Endothelial cell of umbilical vein (primary cell): ENCODE data around the gene NEBL. TPM values are rescaled to one million over a fixed set of nuclear protein-coding genes. Genes with fewer than 3 reads are reported as not detected.

Experiments used
- BruUV-seq: library from RNA; stranded (reverse); fragments of 400-500 nt; replicated peaks from 2 replicates; lab custom pipeline; 2021; lab: Mats Ljungman, UMichigan
- CTCF ChIA-PET: fragments of 300-600, 350-600 bp; sonication (Branson Sonifier 250); formaldehyde crosslinking; loops from one replicate; lab custom pipeline; 2021; ENCODE audit warnings: antibody characterized with exemption, inconsistent platforms; lab: Charles Lee
- POLR2A ChIA-PET: fragments of 300-600, 350-600 bp; sonication (Branson Sonifier 250); formaldehyde crosslinking; loops from one replicate; lab custom pipeline; 2021; ENCODE audit warnings: antibody characterized with exemption, inconsistent platforms; lab: Charles Lee
- DNase-seq: peaks from one replicate; pipeline ENCODE4 v3.0.0-alpha.2; 2011; ENCODE audit warnings: low read depth, low spot score
- FAIRE-seq: peaks from 2 replicates; lab custom pipeline; 2011; peaks lifted over from hg19 to GRCh38; lab: Jason Lieb, UNC
- H2AFZ ChIP-seq: 2 replicates; pipeline ENCODE4 v1.6.0; 2012; ENCODE audit warnings: low read depth, low read length, control low read depth, inconsistent platforms
- H3K27ac ChIP-seq: 2 replicates; pipeline ENCODE4 v1.5.1; 2011; ENCODE audit warnings: low read depth, mild to moderate bottlenecking, control low read depth, low read length, moderate library complexity; ENCODE audit not compliant: insufficient read depth
- H3K27me3 ChIP-seq, 2 experiments: 2 replicates each; pipeline versions ENCODE4 v1.6.0 to v1.6.1; 2011; ENCODE audit warnings: low read length in 2 of 2, mixed read lengths in 1 of 2; ENCODE audit not compliant: control insufficient read depth in 2 of 2, insufficient read depth in 2 of 2
- H3K36me3 ChIP-seq, 2 experiments: 2 replicates in 1 of 2; 3 replicates in 1 of 2; pipeline ENCODE4 v1.5.1; 2011; ENCODE audit warnings: low read length in 2 of 2, mild to moderate bottlenecking in 1 of 2, moderate library complexity in 1 of 2; ENCODE audit not compliant: control insufficient read depth in 2 of 2, insufficient read depth in 2 of 2; ENCODE audit errors: extremely low read depth in 1 of 2
- H3K4me1 ChIP-seq: 3 replicates; pipeline ENCODE4 v1.5.1; 2011; ENCODE audit warnings: mild to moderate bottlenecking, low read length; ENCODE audit not compliant: control insufficient read depth, insufficient read depth; ENCODE audit errors: extremely low read depth
- H3K4me2 ChIP-seq: 2 replicates; pipeline ENCODE4 v1.6.1; 2011; ENCODE audit warnings: low read length, control low read depth, mixed read lengths; ENCODE audit not compliant: insufficient read depth
- H3K4me3 ChIP-seq, 3 experiments: fragments of 200-600 bp in 1 of 3; sonication (generic), shearing (Covaris generic) in 1 of 3; replicated peaks in 1 of 3; 2 replicates each; pipeline ENCODE4 v1.5.1; 2011 to 2016; ENCODE audit warnings: control low read depth in 3 of 3, low read length in 3 of 3, mild to moderate bottlenecking in 2 of 3, inconsistent platforms in 1 of 3, low read depth in 1 of 3, moderate library complexity in 1 of 3; ENCODE audit not compliant: insufficient read depth in 1 of 3
- H3K79me2 ChIP-seq: 2 replicates; pipeline ENCODE4 v1.6.0; 2012; ENCODE audit warnings: low read length, inconsistent platforms; ENCODE audit not compliant: control insufficient read depth, insufficient read depth
- H3K9ac ChIP-seq: replicated peaks from 2 replicates; pipeline ENCODE3; 2011; ENCODE audit warnings: low read length, control low read depth; ENCODE audit not compliant: insufficient read depth; ENCODE audit errors: extremely low read depth
- H3K9me1 ChIP-seq: replicated peaks from 3 replicates; pipeline ENCODE4 v1.6.0; 2011; ENCODE audit warnings: mild to moderate bottlenecking, low read length; ENCODE audit not compliant: control insufficient read depth, insufficient read depth; ENCODE audit errors: extremely low read depth
- H3K9me3 ChIP-seq: replicated peaks from 2 replicates; pipeline ENCODE4 v1.5.1; 2012; ENCODE audit warnings: low read length, inconsistent platforms; ENCODE audit not compliant: control insufficient read depth, insufficient read depth
- H4K20me1 ChIP-seq: replicated peaks from 2 replicates; pipeline ENCODE3; 2011; ENCODE audit warnings: mild to moderate bottlenecking, low read length; ENCODE audit not compliant: control insufficient read depth, insufficient read depth; ENCODE audit errors: extremely low read depth
- CTCF ChIP-seq, 2 donors: IDR thresholded peaks; 1 replicate in 1 of 2; 2 replicates in 1 of 2; pipeline ENCODE4 v1.5.1; 2011; ENCODE audit warnings: low read length in 2 of 2, mild to moderate bottlenecking in 2 of 2, moderate library complexity in 2 of 2, control low read depth in 1 of 2, inconsistent platforms in 1 of 2, low read depth in 1 of 2; ENCODE audit not compliant: insufficient read depth in 1 of 2; ENCODE audit errors: extremely low read depth in 1 of 2
- EZH2 ChIP-seq: IDR thresholded peaks from 2 replicates; pipeline ENCODE4 v1.6.1; 2012; ENCODE audit warnings: borderline replicate concordance, low read depth, mild to moderate bottlenecking, moderate library complexity, low read length, inconsistent platforms; ENCODE audit not compliant: severe bottlenecking
- FOS ChIP-seq: IDR thresholded peaks from 2 replicates; pipeline ENCODE4 v1.6.1; 2011; ENCODE audit warnings: mild to moderate bottlenecking, low read length, moderate library complexity, borderline replicate concordance; ENCODE audit not compliant: insufficient read depth
- GATA2 ChIP-seq: IDR thresholded peaks from 2 replicates; pipeline ENCODE4 v1.7.0; 2011; ENCODE audit warnings: low read depth, mild to moderate bottlenecking, moderate library complexity, mixed read lengths, low read length; ENCODE audit not compliant: insufficient read length, insufficient read depth
- JUN ChIP-seq: IDR thresholded peaks from 2 replicates; pipeline ENCODE4 v1.6.1; 2011; ENCODE audit warnings: borderline replicate concordance, low read depth; ENCODE audit not compliant: insufficient read length, insufficient read depth
- MAX ChIP-seq: IDR thresholded peaks from 2 replicates; pipeline ENCODE4 v1.6.1; 2011; ENCODE audit not compliant: insufficient read depth, insufficient read length
- MYC ChIP-seq: IDR thresholded peaks from one replicate; pipeline ENCODE4 v1.6.1; 2011; ENCODE audit warnings: mild to moderate bottlenecking, low read depth, low read length
- POLR2A ChIP-seq: IDR thresholded peaks from 2 replicates; pipeline ENCODE4 v1.6.1; 2012; ENCODE audit warnings: low read depth, mild to moderate bottlenecking, control low read depth, low read length
- POLR2AphosphoS5 ChIP-seq: IDR thresholded peaks from 2 replicates; pipeline ENCODE4 v1.6.1; 2012; ENCODE audit warnings: low read depth, mild to moderate bottlenecking, control low read depth, low read length, moderate library complexity; ENCODE audit not compliant: insufficient read depth
- dilution Hi-C: fragments of 300-500 bp; cut with MboI; formaldehyde crosslinking; loops from one replicate; pipeline ENCODE4 v1.15.0; 2019; ENCODE audit warnings: low sequenced_read_pairs; ENCODE audit not compliant: extremely low pct_ligation_motif_present
- intact Hi-C: fragments of 100-400 bp; cut with micrococcal nuclease; formaldehyde crosslinking; loops from one replicate; pipeline ENCODE4 v1.10.0; 2022
- polyA plus RNA-seq, 4 experiments: library from polyadenylated mRNA; depleted of rRNA in 3 of 4; stranded (reverse) in 3 of 4; unstranded in 1 of 4; fragments of >200 nt; gene quantifications; 2 replicates each; pipeline versions ENCODE4 v1.2.1 to v1.2.3, GENCODE V29; 2011 to 2012; ENCODE audit warnings: missing spikeins in 1 of 4
- total RNA-seq: library from RNA; stranded (reverse); gene quantifications from 2 replicates; pipeline ENCODE4 v1.2.3, GENCODE V29; 2021

Gene NEBL
- total and polyA plus RNA-seq, 2 donors (not counting 3 experiments of a cell fraction or from before 2014, with no cell fraction given) = 0.17 to 0.66 TPM

- H2AFZ ChIP-seq = no peak overlapping the region
- H3K4me1 ChIP-seq = no peaks in the 10 kb centered on the region
- intact Hi-C loops = no loop called here
- no peaks in the 10 kb centered on the region for H4K20me1 ChIP-seq
- no peaks in the 10 kb centered on the region for H3K9me3 ChIP-seq
- no peak overlapping the region for H3K4me2 ChIP-seq
- H3K4me3 ChIP-seq = no peak overlapping the region
- no peak overlapping the region for H3K27ac ChIP-seq
- H3K9me1 ChIP-seq = no peaks in the 10 kb centered on the region
- no peaks in the 10 kb centered on the region for H3K79me2 ChIP-seq
- no peaks in the 10 kb centered on the region for H3K36me3 ChIP-seq
- dilution Hi-C loops = no loop called here
- ChIA-PET CTCF (no interaction called here), POLR2A (no interaction called here)
- DNase-seq = no peak
- TF ChIP-seq POLR2AphosphoS5 = no peak
- TF ChIP-seq EZH2 = no peak
- TF ChIP-seq MYC = no peak
- TF ChIP-seq GATA2 = no peak
- TF ChIP-seq MAX = no peak
- no peak for TF ChIP-seq FOS
- no peak for TF ChIP-seq JUN
- no peak for TF ChIP-seq POLR2A
- TF ChIP-seq CTCF (IDR thresholded peaks at IDR 0.05; ENCODE audit: extremely low read depth in 1 of 2, insufficient read depth in 1 of 2, low read depth in 1 of 2, low read length in 2 of 2) = no peak
- BruUV-seq = no TSS peak
- no peaks in the 10 kb centered on the region for H3K27me3 ChIP-seq
- no peak for FAIRE-seq
- no peak overlapping the region for H3K9ac ChIP-seq
Observed at GRCh38 chr10:20919481-20919880, 22.4 kb upstream of the NEBL start.
